D721Med (cell line): ENCODE data around the gene PLXNA4.

Experiments
- DNase-seq: peaks from one replicate; pipeline ENCODE4 v3.0.0; 2011; ENCODE audit warnings: low spot score; ENCODE audit not compliant: insufficient read length
- FAIRE-seq: peaks from 2 replicates; lab custom pipeline; 2011; peaks lifted over from hg19 to GRCh38; lab: Jason Lieb, UNC
- TF ChIP-seq, protein P1 (sequence below): IDR thresholded peaks from 2 replicates; pipeline ENCODE4 v1.5.1; 2012; ENCODE audit warnings: mild to moderate bottlenecking, control low read depth; ENCODE audit not compliant: insufficient read depth; ENCODE audit errors: missing control alignments

Gene PLXNA4

DNA sequence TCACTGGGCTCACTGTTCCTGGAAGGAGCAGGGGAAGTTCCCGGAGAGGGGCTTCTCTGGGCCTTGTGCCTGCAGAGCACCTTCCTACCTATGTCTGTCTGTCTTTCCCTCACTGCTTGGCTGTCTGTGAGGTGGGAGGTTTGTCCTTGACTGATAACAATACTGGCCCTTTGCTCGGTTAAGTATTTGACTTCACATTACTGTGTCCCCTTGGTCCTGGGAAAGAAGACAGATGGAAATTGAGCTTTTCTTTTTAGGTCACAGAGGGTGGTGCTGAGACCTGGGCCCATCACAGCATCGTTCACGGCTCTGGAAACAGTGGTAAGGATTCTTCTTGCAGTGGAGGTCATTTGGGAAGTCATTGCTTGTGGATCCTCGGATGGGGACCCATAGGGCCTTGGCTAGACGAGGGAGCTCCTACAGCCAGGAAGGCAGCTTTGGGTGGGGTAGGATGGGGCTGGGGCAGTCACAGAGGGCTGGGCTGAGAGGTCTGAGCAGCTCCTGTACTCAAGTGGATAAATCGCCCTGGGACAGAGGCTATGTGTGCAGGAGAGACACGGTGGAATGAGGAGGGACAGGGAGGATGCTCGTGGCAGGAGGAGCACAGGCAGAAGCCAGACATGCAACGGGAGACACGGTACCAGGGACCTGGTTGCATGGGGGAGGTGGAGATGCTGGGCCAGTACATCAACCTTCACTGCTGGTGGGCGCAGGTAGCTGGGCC is 450.2 kb downstream of the PLXNA4 start:
- TF ChIP-seq, protein P1, sequence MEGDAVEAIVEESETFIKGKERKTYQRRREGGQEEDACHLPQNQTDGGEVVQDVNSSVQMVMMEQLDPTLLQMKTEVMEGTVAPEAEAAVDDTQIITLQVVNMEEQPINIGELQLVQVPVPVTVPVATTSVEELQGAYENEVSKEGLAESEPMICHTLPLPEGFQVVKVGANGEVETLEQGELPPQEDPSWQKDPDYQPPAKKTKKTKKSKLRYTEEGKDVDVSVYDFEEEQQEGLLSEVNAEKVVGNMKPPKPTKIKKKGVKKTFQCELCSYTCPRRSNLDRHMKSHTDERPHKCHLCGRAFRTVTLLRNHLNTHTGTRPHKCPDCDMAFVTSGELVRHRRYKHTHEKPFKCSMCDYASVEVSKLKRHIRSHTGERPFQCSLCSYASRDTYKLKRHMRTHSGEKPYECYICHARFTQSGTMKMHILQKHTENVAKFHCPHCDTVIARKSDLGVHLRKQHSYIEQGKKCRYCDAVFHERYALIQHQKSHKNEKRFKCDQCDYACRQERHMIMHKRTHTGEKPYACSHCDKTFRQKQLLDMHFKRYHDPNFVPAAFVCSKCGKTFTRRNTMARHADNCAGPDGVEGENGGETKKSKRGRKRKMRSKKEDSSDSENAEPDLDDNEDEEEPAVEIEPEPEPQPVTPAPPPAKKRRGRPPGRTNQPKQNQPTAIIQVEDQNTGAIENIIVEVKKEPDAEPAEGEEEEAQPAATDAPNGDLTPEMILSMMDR: no peak
- FAIRE-seq: no peak
- no peak for DNase-seq

DNA sequence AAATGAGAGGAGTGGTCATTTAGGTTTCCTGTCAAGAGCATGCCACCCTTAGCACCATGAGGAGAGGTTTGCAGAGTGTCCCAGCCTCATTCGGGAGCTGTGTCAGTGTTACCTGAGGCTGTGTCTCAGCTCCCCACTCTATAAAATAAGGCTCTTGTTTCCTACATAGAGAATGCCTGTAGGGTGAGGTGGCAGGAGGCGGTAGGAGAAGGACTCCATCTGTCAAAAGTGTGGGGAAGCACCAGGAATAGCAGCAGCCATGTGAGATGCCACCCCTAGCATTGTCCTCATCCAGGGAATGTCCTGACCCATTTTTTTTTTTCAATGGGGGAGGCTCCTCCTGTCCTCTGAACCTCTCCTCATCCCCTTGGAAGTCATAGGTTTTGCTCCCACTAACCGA is 451.2 kb downstream of the PLXNA4 start:
- DNase-seq: no peak
- TF ChIP-seq, protein P1: no peak
- no peak for FAIRE-seq

DNA sequence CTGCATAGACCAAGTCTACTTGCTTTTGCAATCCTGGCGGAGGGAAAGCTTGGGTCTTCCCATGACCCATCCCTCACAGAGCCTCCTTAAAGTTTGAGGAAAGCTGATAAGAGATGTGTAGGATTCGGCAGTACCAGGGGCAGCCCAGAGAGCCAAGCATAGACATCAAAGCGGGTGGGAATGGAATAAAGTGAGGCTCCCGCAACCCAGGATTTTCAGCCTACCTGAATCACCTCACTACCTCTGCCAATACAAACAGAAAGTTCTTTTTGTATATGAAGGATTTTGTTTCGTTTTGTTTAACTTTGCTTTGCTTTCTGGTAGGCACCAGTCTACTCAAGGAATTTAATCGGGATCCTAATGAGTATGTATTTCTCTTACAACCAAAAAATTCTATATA is 451.7 kb downstream of the PLXNA4 start:
- no peak for FAIRE-seq
- no peak for DNase-seq
- TF ChIP-seq, protein P1: no peak

DNA sequence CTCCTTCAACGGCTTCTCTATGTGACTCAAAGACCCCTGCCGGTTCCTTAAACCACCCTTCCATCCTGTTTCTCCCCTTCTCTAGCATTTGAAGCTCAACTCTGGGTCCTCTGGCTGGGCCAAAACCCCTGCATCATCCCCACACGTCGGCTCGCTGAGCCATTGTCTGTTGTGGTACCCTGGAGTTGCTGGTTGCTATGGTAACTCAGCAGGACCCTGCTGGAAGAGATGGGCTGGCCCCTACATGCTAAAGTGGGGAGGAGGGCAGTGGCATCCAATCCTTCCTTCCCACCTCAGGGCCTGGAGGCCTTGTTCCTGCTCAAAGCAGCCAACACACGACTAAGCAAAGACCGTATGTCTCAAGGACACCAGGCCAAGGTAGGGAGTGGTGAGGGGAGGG is 452.5 kb downstream of the PLXNA4 start:
- TF ChIP-seq, protein P1: no peak
- DNase-seq: no peak
- FAIRE-seq: no peak

DNA sequence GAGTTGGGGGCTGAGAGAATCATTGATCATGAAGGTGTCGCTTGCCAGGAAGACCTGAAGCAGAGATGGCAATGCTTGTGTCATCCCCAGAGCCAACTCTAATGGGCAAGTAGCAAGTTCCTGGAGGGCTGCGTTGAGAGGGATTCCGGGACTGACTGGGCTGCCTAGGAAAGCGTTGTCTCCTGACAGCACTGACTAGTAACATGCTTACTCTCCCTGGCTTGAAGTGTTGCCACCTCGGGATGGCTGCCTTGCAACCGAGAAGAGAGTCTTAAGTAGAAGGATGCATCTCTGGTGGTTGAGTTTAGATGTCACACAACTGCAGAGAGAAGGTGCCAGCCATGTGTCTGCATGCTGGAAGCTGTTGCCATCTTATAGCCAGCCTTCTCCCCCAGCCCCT is 453.4 kb downstream of the PLXNA4 start:
- TF ChIP-seq, protein P1: no peak
- no peak for DNase-seq
- no peak for FAIRE-seq

DNA sequence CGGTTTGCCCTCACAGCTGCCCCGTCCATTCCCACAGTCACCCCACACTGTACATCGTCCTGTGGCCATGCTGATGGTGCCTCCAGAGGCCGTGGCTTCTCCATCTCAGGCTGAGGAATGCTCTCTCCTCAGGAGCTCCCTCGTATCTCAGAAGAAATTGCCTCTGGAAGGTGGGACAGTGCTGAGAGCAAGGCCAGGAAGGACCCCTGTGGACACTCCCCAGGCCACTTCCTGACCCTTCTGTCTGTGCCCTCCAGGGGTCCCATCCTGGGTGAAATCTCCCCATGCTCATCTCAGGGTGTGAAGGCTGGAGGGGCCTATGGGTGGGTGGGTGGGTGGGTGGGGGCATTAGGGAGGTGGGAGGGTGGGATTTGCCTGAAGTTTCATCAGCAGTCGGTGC is 454.3 kb downstream of the PLXNA4 start:
- TF ChIP-seq, protein P1: no peak
- FAIRE-seq: no peak
- DNase-seq: no peak

DNA sequence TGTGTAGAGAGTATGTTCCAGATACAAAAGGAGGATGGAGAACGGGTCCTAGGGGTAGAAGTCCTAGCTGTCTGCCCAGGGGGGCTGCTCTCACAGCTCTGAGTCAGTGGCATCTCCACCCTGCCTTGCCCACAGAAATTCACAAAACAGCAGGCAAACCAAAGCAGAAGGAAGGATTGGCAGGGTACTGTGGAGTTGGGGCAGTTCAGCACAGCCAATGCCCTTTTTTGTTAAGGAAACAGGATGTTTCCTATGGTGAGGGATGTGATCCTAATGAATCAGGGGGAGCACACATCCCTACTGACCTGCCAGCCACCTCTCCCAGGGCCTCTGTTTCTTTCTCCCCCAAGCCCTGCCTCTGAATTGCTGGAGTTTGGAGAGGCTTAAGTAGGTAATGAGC is 457.6 kb downstream of the PLXNA4 start:
- DNase-seq: no peak
- no peak for FAIRE-seq
- TF ChIP-seq, protein P1: no peak
